Measurements from ENCODE around the gene TBCD.
"Not testable (repeated sequence)": the region's sequence is repeated elsewhere in the genome, so short reads cannot be mapped to it uniquely, and the experiment has no call there.

GRCh38 chr17:82989051-82989450 is 237.2 kb downstream of the TBCD start:
- not testable (repeated sequence) for TF ChIP-seq EZH2phosphoT487 (IDR thresholded peaks at IDR 0.05; ENCODE audit: low read length); CTCF (IDR thresholded peaks at IDR 0.05; ENCODE audit: low read length); EZH2 (optimal IDR thresholded peaks at IDR 0.05; ENCODE audit: low read depth, low read length)
